NCI-H1105 treated with DMSO at 0.1 percent for 48 hours (cell line): ENCODE data around the gene OXNAD1.

Experiments
- DNase-seq: peaks from one replicate; lab custom pipeline; 2025; lab: John Stamatoyannopoulos, UW

Gene OXNAD1

DNA sequence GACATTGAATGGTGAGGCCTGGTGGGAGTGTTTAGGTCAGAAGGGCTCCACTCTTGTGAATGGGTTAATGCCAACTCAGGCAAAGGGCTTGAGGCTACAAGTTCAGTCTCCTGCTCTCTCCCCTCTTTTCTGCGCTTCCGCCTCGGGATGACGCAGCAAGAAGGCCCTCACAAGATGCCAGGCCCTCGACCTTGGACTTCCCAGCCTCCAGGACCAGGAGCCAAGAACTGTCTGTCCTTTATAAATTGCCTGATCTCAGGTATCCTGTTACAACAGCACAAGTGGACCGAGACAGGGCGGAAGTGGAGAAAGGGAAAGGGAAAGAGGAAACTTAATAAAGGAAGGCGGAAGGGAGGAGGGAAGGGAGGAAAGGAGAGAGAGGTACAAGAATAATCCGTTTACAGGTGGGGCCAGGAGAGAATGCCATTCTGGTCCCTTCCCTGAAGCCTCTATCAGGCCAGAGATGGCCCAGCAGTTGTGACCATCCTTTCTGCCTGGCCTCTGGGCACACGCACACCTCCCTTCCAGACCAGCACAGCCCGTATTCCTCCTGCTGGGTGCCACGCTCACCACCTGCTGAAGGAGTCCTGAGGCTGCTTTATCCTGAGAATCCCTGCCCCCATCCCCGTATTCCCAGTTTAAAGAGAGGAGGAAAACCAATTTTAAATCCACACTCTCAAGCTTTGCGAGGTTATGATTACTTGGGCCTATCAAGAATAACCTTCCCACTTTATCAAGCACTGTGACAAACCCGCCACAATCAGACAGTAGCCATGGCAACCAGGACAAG, 64.2 kb downstream of the OXNAD1 start:
- no peak for DNase-seq

DNA sequence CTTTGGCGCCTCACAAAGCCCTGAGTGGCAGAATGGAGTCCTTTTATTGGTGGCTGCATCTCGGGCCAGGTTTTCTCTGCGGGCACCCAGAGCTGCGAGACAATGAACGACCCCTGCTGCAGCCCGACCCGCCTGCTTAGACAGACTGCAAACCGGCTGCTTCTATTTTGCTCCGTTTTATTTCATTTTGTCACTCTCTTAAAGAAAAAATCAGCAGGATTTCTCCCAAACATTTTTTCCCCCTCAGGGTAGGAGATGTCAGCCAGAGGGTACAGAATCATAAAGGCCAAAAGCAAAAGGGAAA, 64.8 kb downstream of the OXNAD1 start:
- DNase-seq: peak; percentile 81

GRCh38 chr3:16330351-16330750, 65.3 kb downstream of the OXNAD1 start:
- peak; percentile 22 for DNase-seq

GRCh38 chr3:16331319-16331883, 66.4 kb downstream of the OXNAD1 start:
- no peak for DNase-seq

DNA sequence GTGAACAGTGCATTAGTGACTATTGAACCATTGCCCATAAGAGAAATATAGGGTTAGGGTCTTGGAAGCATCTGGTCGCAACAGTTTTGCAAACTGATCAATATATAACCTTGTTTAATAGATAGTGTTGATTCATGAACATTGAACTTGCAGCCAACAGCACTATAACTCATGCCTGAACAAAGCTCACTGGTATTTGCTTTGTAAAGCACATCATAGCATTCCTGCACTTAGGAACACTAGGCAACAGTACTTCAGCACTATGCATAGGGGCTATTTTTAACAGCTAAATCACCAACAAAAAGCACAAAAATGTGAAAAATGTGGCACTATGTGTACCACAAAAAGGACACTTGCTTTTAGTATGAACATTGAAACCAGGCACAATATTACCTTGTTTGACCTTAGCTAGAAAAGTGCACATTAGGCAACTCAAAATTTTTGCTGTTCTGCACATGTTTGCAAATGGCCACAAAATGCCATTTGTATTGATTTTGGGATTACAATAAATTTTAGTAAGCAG, 68.0 kb downstream of the OXNAD1 start:
- no peak for DNase-seq

DNA sequence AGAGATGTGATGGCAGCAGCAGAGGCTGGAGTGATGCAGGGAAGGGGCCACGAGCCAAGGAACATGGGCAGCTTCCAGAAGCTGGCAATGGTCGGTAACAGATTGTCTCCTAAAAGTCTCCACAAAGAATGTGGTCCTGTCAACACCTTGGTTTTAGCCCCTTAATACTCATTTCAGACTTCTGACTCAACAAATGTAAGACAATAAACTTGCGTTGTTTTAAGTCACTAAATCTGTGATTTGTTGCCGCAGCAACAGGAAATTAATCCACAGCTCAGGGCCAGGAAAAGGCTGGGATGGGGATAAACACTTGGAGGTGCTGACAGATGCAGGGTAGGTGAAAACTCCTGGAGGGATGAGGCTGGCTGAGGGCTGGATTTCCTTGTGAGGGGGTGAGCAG, 69.9 kb downstream of the OXNAD1 start:
- no peak for DNase-seq

DNA sequence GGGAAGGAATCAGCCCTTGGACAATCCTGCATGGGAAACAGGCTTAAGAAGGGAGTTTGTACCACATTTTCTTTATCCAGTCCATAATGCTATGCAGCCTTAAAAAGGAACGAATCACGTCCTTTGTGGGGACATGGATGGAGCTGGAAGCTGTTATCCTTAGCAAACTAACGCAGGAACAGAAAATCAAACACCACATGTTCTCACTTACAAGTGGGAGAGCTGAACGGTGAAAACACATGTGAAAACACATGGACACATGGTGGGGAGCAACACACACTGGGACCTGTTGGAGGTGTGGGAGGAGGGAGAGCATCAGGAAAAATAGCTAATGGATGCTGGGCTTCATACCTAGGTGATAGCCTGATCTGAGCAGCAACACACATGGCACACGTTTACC, 70.3 kb downstream of the OXNAD1 start:
- DNase-seq: no peak

- DNase-seq: no peak
Measured at GRCh38 chr3:16335772-16336645, 71.0 kb downstream of the OXNAD1 start.

- DNase-seq: no peak
Measured at GRCh38 chr3:16336825-16337224, 71.8 kb downstream of the OXNAD1 start.

DNA sequence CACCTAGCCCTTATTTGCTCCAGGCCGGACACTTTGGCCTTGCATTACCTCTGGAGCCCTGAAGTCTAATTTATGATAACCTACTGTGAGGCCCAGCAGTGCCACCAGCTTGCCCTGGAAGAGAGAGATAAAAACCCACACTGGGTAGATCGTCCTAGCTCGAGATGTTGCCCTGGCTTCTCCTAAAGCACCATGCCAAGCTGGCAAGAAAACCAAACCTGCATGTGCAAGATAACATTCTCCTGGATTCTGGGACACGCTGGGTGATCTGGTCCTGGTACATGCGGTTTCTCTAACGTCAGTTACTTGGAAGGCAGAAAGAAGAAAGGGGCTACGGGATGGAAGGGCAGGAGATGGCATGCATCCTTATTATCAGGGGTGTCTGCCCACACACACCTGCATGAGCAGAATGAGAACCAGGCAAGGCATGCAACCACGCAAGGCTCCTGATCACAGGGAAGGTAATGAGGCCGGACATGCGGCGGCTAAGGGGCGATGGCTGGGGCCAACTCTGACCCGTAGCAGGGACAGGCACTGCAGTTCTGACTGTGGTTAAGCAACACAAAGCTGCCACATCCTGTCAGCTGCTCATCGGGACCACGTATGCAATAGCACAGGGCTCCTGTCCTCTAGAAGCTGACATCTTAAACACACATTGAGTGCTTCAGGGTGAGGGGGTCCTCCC, 73.0 kb downstream of the OXNAD1 start:
- no peak for DNase-seq

GRCh38 chr3:16338999-16339398, 74.0 kb downstream of the OXNAD1 start:
- no peak for DNase-seq

DNA sequence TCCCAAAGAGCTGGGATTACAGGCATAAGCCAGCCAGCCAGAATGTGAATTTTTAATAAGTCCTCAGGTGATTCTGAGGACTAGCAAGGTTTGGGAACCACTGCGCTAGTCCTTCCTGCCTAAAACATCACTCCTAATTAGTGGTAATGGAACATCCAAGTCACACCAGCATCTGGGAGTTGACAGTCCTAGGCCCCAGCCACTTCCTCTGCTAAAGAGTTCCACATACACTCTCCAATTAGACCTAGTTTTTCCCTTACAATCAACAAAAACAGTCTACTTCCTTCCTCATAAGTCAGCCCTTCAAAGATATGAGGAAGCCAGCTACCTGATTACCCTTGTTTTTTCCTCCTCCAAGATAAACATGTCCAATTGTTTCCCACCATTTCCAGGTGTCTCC, 78.1 kb downstream of the OXNAD1 start:
- no peak for DNase-seq

GRCh38 chr3:16346413-16347081, 81.5 kb downstream of the OXNAD1 start:
- DNase-seq: no peak

DNA sequence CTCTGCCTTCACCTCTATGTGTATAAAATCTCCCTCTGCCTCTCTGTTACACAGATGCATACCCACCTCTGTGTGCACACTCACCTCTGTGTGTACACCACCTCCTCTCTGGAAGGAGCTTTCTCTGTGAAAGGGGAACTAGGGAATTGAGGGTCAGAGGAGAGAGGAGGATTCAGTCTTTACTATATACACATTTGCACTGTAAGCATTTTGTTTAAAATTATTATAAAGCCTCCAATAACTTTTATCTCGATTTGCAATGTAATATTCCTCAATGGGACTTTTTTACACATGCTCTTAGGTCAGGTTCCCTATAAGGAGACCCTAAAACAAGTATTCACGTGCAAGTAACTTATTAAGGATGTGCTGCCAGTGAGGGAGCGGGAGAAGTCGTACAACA, 82.5 kb downstream of the OXNAD1 start:
- no peak for DNase-seq

- no peak for DNase-seq
Measured at GRCh38 chr3:16349986-16350596, 85.1 kb downstream of the OXNAD1 start.

- no peak for DNase-seq
Measured at GRCh38 chr3:16350597-16351318, 85.7 kb downstream of the OXNAD1 start.

DNA sequence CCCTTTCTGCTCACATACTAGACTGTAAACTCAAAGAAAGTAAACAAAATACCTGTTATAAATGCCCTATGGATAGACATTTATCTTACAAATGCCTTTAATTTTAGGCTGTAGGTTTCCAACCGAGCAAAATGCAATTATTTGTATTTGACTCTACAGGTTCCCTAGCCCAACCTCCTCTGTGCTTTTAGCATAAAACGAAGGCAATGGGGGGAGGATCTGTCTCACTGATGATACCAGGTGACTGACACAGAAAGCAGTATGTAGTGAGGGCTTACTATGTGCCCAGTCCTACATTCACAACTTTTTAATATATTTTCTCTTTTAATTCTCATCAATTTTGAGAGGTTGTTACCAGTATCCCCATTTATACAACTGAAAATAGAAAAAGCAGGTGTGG, 87.4 kb downstream of the OXNAD1 start:
- no peak for DNase-seq

DNA sequence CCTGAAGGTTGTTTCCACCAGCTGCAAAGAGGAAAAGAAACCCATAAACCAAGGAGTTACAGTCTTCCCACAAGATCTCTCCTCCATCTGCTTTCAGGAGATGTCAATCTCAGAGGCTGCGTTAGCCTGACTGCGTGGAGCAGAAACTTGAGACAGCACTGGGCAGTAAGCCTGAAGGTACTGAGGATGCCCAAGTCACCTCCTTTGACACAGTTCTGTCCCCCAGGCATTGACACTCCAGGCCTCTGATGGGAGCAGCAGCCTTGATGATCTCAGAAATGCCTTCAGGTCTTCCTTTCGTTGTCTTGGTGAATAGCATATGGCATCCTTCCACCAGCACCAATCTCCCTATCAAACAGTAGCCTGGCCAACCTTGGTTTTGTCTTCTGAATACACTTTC, 89.3 kb downstream of the OXNAD1 start:
- no peak for DNase-seq
